T-helper 17 cell (primary cell): ENCODE measurements around the gene HBZ. TPM values are rescaled to one million over a fixed set of nuclear protein-coding genes. Genes with fewer than 3 reads are reported as not detected.
A peak's percentile ranks its signal among the peaks of the same experiment; 100 is the strongest.
"Not testable (repeated sequence)": the region's sequence is repeated elsewhere in the genome, so short reads cannot be mapped to it uniquely, and the experiment has no call there.

ENCODE experiments used
- ATAC-seq: fragments of 150-1000 bp; cut with Tn5 transposase; 2 replicates; pipeline ENCODE4 v1.10.0; 2021; ENCODE audit warnings: mild to moderate bottlenecking, moderate library complexity
- DNase-seq, 3 donors: peaks; one replicate each; pipeline versions ENCODE4 v3.0.0 to v3.0.0-alpha.2; 2020 to 2021
- H3K9me3 ChIP-seq: one replicate; pipeline ENCODE4 v1.7.0; 2013; ENCODE audit warnings: low read length, mild to moderate bottlenecking; ENCODE audit not compliant: control insufficient read depth, poor library complexity, severe bottlenecking
- H3K27ac Mint-ChIP-seq: one replicate; pipeline ENCODE4 v1.8.0; 2022; ENCODE audit warnings: mild to moderate bottlenecking, moderate library complexity, mixed read lengths
- H3K27me3 Mint-ChIP-seq: one replicate; pipeline ENCODE4 v1.8.0; 2022; ENCODE audit warnings: mixed read lengths
- H3K36me3 Mint-ChIP-seq: one replicate; pipeline ENCODE4 v1.8.0; 2022; ENCODE audit warnings: low read depth, mixed read lengths
- H3K4me1 Mint-ChIP-seq: one replicate; pipeline ENCODE4 v1.8.0; 2022; ENCODE audit warnings: mild to moderate bottlenecking, mixed read lengths
- H3K4me3 Mint-ChIP-seq: one replicate; pipeline ENCODE4 v1.8.0; 2022; ENCODE audit warnings: mild to moderate bottlenecking, moderate library complexity, mixed read lengths
- total RNA-seq, 4 donors: library from RNA in 2 of 4; stranded (reverse) in 2 of 4; gene quantifications; one replicate each; pipeline ENCODE4 v1.2.3 and lab custom pipeline; 2022 to 2026

HBZ gene
- total RNA-seq, 2 donors from 2014 or later: not detected

DNA sequence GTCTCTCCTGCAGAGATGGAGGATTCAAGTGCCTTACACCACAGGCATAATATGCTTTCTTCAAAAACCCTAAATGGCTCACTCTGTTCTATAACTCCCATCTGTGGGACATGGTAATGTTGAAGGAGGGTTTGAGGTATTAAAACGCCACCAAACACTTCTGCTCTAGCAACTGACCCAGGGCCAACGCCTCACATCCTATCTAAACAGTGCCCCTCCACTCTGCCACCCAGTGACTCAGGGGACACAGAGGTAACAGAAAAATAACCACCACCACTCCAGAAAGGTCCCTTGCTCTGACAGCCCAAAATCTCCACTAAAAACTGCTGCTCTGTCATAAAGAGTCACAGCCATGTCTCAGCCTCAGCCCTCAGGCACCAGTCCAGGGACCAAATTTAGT, 31.7 kb upstream of the HBZ start:
- H3K27me3 Mint-ChIP-seq: no peaks in the 10 kb centered on the region
- H3K4me3 Mint-ChIP-seq: no peak overlapping the region
- DNase-seq (no peak), ATAC-seq (no peak)
- no peak overlapping the region for H3K27ac Mint-ChIP-seq
- H3K9me3 ChIP-seq: no peaks in the 10 kb centered on the region
- H3K4me1 Mint-ChIP-seq: peaks cover 7% of the 10 kb centered on the region
- peaks cover 2% of the 10 kb centered on the region for H3K36me3 Mint-ChIP-seq

DNA sequence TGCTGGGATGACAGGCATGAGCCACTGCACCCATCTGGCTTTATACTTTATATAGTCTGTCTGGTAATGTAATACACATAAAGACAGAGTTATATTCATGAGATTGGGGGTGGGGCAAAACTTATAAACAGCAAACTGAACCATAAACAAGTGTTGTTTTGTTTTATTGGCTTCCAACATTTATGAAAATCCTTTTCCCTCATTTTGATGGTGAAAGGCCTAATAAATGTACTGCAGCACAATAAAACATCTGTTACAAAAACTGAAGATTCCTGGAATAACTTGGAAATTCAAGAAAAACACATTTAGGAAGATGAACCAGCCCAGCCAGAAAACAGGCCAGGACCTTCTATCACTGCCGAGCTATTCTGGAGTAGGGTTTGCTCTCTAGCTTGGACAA, 30.1 kb upstream of the HBZ start:
- Mint-ChIP-seq H3K4me3 (no peak overlapping the region), H3K27me3 (no peaks in the 10 kb centered on the region), H3K4me1 (peaks cover 7% of the 10 kb centered on the region), H3K36me3 (no peaks in the 10 kb centered on the region), H3K27ac (no peak overlapping the region)
- DNase-seq (no peak), ATAC-seq (no peak)
- H3K9me3 ChIP-seq: no peaks in the 10 kb centered on the region

DNA sequence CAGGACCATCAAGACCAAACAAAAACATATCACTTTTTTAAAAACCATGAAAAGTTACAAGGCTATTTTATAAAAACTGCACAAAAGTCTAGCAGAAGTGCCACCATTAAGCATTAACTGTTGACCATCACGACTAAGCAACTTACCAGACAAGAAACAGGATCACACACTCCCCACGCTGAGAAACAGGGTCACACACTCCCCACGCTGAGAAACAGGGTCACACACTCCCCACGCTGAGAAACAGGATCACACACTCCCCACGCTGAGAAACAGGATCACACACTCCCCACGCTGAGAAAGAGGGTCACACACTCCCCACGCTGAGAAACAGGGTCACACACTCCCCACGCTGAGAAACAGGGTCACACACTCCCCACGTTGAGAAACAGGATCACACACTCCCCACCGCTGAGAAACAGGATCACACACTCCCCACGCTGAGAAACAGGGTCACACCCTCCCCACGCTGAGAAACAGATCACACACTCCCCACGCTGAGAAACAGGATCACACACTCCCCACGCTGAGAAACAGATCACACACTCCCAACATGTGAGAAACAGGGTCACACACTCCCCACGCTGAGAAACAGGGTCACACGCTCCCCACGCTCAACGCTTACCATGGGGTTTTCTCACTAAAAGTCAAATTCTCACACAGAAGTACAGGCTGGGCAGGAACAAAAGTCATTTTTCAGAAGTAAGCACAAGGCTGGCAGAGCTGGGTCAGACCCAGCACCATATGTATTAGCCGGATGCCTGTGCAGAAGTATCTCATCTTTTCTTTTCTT, 28.7 kb upstream of the HBZ start:
- not testable (repeated sequence) for H3K27me3 Mint-ChIP-seq, H3K4me3 Mint-ChIP-seq, ATAC-seq, DNase-seq, H3K36me3 Mint-ChIP-seq, H3K9me3 ChIP-seq, H3K27ac Mint-ChIP-seq, H3K4me1 Mint-ChIP-seq

DNA sequence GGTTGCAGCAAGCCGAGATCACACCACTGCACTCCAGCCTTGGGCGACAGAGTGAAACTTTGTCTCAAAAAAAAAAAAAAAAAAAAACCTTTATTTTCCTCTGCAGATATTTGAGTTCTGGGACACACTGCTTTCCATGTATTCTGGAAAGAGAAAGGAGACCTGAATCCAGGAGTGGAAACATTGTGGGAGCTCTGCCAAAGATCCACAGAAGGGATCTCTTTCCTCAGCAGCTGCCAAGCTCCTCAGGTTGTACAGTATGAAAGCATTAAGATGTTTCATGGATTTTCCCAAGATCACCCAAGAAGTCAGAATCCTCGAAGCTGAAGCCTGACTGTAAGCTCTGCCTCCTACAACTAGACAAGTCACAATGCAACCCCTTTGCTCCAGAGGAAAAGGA, 27.4 kb upstream of the HBZ start:
- ATAC-seq (no peak), DNase-seq (no peak)
- Mint-ChIP-seq H3K27ac (no peak overlapping the region), H3K4me1 (peaks cover 7% of the 10 kb centered on the region), H3K36me3 (no peaks in the 10 kb centered on the region), H3K4me3 (no peak overlapping the region), H3K27me3 (no peaks in the 10 kb centered on the region)
- H3K9me3 ChIP-seq: no peaks in the 10 kb centered on the region

DNA sequence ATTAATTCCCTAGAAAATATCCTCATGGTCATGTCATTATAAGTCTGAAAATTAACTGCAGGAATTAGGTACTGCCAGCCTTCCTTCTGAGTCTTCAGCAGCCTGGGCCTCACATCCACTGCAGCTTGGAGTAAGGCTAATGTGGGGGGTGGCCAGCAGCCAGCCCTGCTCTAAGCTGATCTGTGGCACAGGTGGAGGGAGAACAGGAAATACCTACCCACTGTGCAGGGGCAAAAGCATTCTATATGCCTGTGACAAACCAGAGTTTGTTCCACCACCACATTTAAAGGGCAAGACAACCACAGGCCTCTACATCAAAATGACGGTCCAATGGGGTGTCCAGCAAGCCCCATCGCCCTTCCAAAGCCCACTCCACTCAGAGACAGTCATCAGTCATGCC, 23.4 kb upstream of the HBZ start:
- Mint-ChIP-seq H3K4me1 (peaks cover 10% of the 10 kb centered on the region), H3K36me3 (no peaks in the 10 kb centered on the region), H3K27ac (no peak overlapping the region), H3K4me3 (no peak overlapping the region), H3K27me3 (no peaks in the 10 kb centered on the region)
- no peak for DNase-seq
- no peaks in the 10 kb centered on the region for H3K9me3 ChIP-seq
- ATAC-seq: no peak

DNA sequence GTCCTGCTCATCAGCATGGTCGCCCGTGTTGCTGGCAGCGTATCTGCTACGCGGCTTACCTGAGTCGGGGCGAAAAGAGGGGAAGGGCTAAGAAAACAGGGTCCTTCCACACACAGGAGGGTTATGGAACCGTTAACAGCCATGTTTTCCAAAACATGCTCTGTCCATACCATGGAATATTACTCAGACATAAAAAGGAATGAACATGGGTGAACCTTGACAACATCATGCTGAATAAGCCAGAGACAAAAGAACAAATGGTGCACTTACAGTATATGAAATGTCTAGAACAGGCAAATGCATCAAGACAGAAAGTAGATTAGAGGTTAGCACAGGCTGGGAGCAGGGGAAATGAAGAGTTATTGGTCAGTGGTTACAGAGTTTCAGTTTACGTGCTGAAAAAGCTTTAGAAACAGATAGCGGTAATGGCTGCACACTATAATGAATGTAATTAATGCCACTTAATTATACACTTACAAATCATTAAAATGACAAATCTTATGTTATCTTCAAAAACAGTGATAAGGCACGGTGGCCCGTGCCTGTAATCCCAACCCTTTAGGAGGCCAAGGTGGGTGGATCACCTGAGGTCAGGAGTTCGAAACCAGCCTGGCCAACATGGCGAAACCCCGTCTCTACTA, 21.8 kb upstream of the HBZ start:
- H3K9me3 ChIP-seq: no peaks in the 10 kb centered on the region
- no peak overlapping the region for H3K27ac Mint-ChIP-seq
- ATAC-seq (no peak), DNase-seq (no peak)
- H3K36me3 Mint-ChIP-seq: no peaks in the 10 kb centered on the region
- no peaks in the 10 kb centered on the region for H3K27me3 Mint-ChIP-seq
- H3K4me1 Mint-ChIP-seq: peaks cover 10% of the 10 kb centered on the region
- no peak overlapping the region for H3K4me3 Mint-ChIP-seq

DNA sequence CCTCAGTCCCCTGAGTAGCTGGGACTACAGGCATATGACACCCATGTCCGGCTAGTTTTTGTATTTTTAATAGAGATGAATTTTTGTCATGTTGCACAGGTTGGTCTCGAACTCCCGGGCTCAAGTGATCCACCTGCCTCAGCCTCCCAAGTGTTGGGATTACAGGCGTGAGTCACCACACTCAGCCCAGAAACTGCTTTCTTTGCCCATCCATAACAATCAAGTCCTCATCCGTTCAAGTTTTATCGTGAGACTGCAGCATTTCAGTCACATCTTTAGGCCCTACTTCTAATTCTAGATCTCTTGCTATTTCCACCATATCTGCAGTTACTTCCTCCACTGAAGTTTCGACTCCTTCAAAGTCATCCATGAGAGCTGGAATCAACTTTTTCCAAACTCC, 20.3 kb upstream of the HBZ start:
- Mint-ChIP-seq H3K4me3 (no peak overlapping the region), H3K27me3 (no peaks in the 10 kb centered on the region), H3K4me1 (peaks cover 14% of the 10 kb centered on the region), H3K36me3 (no peaks in the 10 kb centered on the region), H3K27ac (peak overlapping the region; percentile 39)
- DNase-seq (no peak), ATAC-seq (no peak)
- H3K9me3 ChIP-seq: no peaks in the 10 kb centered on the region

DNA sequence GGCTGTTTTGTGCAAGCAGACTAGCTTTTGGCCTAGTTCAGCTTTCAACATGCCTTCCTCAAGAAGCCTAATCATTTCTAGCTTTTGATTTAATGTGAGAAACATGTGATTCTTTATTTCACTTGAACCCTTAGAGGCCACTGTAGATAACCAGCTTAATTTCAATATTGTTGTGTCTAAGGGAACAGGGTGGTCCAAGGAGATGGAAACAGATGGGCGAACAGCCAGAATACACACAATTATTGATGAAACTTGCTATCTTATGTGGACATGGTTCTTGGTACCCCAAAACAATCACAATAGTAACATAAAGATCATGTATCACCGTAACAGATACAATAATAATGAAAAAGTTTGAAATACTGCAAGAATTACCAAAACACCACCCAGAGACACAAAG, 18.7 kb upstream of the HBZ start:
- H3K4me1 Mint-ChIP-seq: peaks cover 16% of the 10 kb centered on the region

DNA sequence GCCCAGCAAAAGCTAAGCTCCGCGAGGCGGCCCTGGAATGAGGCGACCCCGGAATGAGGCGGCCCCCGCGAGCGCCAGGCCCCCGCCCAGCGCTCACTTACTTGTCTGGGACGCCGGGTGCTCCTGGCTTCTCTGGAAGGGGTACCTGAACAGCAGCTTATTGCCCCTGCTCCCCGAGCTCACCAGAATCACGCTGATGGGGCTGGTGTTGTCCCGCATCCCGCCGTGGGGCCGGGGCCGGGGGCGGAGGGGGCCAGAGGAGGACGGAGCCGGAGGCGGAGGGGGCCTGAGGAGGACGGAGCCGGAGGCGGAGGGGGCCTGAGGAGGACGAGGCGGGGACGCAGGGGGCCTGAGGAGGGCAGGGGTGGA, 14.4 kb upstream of the HBZ start:
- Mint-ChIP-seq H3K4me1 (peaks cover 16% of the 10 kb centered on the region), H3K36me3 (no peaks in the 10 kb centered on the region), H3K4me3 (peak overlapping the region; percentile 71), H3K27ac (peak overlapping the region; percentile 90), H3K27me3 (peaks cover 5% of the 10 kb centered on the region)
- DNase-seq (peak in 2 of 3 donors; percentile 18 to 19), ATAC-seq (peak; percentile 27)
- no peaks in the 10 kb centered on the region for H3K9me3 ChIP-seq

More for the DNA sequence above, 18.7 kb upstream of the HBZ start:
- H3K36me3 Mint-ChIP-seq: no peaks in the 10 kb centered on the region
- H3K9me3 ChIP-seq: no peaks in the 10 kb centered on the region
- DNase-seq: no peak
- no peaks in the 10 kb centered on the region for H3K27me3 Mint-ChIP-seq
- no peak overlapping the region for H3K4me3 Mint-ChIP-seq
- no peak for ATAC-seq
- H3K27ac Mint-ChIP-seq: no peak overlapping the region

DNA sequence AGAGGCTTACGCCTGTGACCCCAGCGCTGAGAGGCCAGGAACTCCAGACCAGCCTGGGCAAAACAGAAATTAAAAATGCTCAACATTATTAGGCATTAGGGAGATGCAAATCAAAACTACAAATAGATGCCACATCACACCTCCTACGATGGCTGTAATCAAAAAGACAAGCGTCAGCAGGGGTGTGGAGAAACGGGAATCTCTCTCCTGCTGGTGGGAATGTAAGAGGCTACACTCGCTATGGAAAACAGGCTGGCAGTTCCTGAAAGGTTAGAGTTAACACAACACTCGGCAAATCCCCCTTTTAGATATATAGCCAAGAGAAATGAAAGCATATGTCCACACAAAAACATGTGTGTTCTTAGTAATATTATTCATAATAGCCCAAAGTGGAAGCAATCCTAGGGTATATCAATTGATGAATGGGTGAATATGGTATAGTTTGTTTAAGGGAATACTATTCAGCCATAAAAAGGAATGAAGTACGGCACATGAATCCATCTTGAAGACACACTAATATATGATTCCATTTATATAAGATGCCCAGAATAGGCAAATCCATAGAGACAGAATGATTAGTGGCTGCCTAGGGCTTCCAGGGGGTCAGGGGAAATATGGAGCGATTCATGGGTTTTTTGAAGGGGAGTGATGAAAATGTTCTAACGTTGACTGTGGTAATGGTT, 12.1 kb upstream of the HBZ start:
- DNase-seq (no peak), ATAC-seq (no peak)
- Mint-ChIP-seq H3K36me3 (no peaks in the 10 kb centered on the region), H3K27me3 (peaks cover 20% of the 10 kb centered on the region), H3K4me3 (no peak overlapping the region), H3K27ac (no peak overlapping the region), H3K4me1 (peaks cover 10% of the 10 kb centered on the region)
- no peaks in the 10 kb centered on the region for H3K9me3 ChIP-seq

DNA sequence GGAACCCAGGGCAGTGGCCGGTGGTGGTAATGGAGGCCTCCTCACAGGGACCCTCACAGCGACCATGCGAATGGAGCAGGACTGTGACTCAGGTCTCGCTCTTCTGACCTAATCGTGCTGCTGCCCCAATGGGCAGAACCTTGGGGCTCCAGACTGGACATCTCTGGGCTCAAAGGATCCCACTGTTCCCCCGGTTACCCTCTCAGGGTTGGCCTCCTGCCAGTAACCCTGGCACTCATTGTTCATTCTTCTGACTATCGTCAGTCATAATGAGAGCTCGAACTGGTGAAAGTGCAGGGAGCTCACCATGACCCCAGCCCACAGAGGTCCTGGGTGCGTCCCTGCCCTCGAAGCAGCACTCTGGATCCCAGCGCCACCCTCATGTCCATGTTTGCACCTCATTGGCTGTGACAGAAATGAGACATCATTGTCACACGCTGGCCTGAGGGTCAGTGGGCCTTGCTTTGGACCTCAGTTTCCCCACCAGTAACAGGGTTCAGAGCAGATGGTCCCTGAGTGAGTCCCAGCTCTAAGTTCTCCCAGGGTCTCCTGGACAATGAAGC, 10.0 kb upstream of the HBZ start:
- H3K4me3 Mint-ChIP-seq: no peak overlapping the region
- H3K27ac Mint-ChIP-seq: no peak overlapping the region
- no peaks in the 10 kb centered on the region for H3K9me3 ChIP-seq
- H3K4me1 Mint-ChIP-seq: peaks cover 7% of the 10 kb centered on the region
- no peaks in the 10 kb centered on the region for H3K36me3 Mint-ChIP-seq
- DNase-seq (no peak), ATAC-seq (no peak)
- H3K27me3 Mint-ChIP-seq: peaks cover 20% of the 10 kb centered on the region

DNA sequence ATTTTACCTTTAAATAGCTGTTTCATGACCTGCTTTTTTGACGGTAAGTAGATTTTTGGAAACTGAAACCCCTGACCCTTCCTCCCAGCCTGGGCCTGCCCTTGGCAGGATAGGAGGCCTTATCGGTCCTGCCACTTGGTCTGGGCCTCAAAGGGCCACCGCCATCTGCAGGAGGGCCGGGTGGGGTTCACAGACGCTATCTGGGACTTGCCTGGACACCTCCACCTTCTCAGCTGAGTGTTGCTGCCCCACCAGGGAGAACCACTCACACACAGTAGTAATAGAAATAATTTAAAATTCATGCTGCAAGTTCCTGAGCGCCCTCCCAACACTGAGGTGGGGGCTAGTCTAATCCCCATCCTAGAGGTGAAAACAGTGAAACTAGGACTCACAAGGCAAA, 9.4 kb upstream of the HBZ start:
- H3K27me3 Mint-ChIP-seq: peaks cover 20% of the 10 kb centered on the region
- H3K4me3 Mint-ChIP-seq: no peak overlapping the region
- H3K9me3 ChIP-seq: no peaks in the 10 kb centered on the region
- H3K36me3 Mint-ChIP-seq: no peaks in the 10 kb centered on the region
- ATAC-seq (no peak), DNase-seq (no peak)
- no peak overlapping the region for H3K27ac Mint-ChIP-seq
- H3K4me1 Mint-ChIP-seq: peaks cover 7% of the 10 kb centered on the region

DNA sequence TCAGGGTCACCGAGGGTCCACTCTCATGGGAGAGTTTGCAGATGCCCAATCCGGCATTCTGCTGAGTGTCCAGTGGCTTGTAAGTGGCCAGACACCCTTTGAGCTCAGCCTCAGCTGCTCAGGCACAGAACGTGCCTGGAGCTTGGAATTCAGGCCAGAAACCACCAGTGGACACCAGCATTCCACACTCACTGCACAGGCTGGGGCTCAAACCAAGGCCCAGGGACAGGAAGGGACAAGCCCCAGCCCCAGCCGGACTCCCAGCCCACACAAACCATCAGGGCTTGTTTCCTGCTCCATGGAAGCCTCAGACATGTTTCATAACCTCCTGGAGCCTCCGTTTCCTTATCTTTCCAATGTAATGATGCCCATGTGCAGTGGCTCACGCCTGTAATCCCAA, 9.0 kb upstream of the HBZ start:
- Mint-ChIP-seq H3K36me3 (no peaks in the 10 kb centered on the region), H3K4me1 (peaks cover 7% of the 10 kb centered on the region)

More for the DNA sequence above, 9.0 kb upstream of the HBZ start:
- peaks cover 20% of the 10 kb centered on the region for H3K27me3 Mint-ChIP-seq
- no peak overlapping the region for H3K27ac Mint-ChIP-seq
- no peak overlapping the region for H3K4me3 Mint-ChIP-seq
- H3K9me3 ChIP-seq: no peaks in the 10 kb centered on the region
- DNase-seq (no peak), ATAC-seq (no peak)
